HepG2 (cell line): ENCODE data around the gene TFDP2. TPM values are rescaled to one million over a fixed set of nuclear protein-coding genes. Genes with fewer than 3 reads are reported as not detected.

Source experiments
- ATAC-seq: fragments of 200-7000 bp; cut with Tn5 transposase; 3 replicates; pipeline ENCODE4 v1.9.1; 2020; ENCODE audit warnings: mild to moderate bottlenecking, moderate library complexity
- BruUV-seq: library from RNA; stranded (reverse); fragments of 400-500 nt; replicated peaks from 2 replicates; lab custom pipeline; 2021; lab: Mats Ljungman, UMichigan
- CTCF ChIA-PET: fragments of 300-600 bp; formaldehyde crosslinking; extraction: SDS; loops from one replicate; lab custom pipeline; 2021; ENCODE audit warnings: low total read pairs, inconsistent platforms, low intra/inter-chr PET ratio; lab: Yijun Ruan, JAX
- POLR2A ChIA-PET: fragments of 350-600 bp; sonication (Branson Sonifier 250); formaldehyde crosslinking; loops from one replicate; lab custom pipeline; 2020; ENCODE audit warnings: antibody characterized with exemption, inconsistent platforms; lab: Yijun Ruan, JAX
- DNase-seq: peaks from one replicate; pipeline ENCODE4 v3.0.0-alpha.2; 2015; ENCODE audit warnings: low spot score
- FAIRE-seq: peaks from 3 replicates; lab custom pipeline; 2011; peaks lifted over from hg19 to GRCh38; lab: Jason Lieb, UNC
- H2AFZ ChIP-seq: one replicate; pipeline ENCODE4 v1.6.1; 2011; ENCODE audit warnings: low read length, inconsistent platforms
- H3K27ac ChIP-seq: fragments of 300-600 bp; 3 replicates; pipeline ENCODE4 v1.8.0; 2011; ENCODE audit warnings: mixed run types, mild to moderate bottlenecking, mixed read lengths, low read length, inconsistent platforms; ENCODE audit not compliant: insufficient read depth; ENCODE audit errors: extremely low read length
- H3K27me3 ChIP-seq, 2 experiments: fragments of 200-600 bp in 1 of 2; 2 replicates in 1 of 2; 3 replicates in 1 of 2; pipeline versions ENCODE4 v1.6.0 to v1.8.0; 2011; ENCODE audit warnings: low read length in 2 of 2, mild to moderate bottlenecking in 2 of 2, moderate library complexity in 2 of 2, inconsistent platforms in 1 of 2; ENCODE audit not compliant: insufficient read depth in 2 of 2, control insufficient read depth in 1 of 2
- H3K36me3 ChIP-seq, 2 experiments: fragments of 200-600 bp in 1 of 2; replicated peaks in 1 of 2; 2 replicates in 1 of 2; 3 replicates in 1 of 2; pipeline versions ENCODE4 v1.5.1 to v1.8.0; 2011; ENCODE audit warnings: low read length in 2 of 2, inconsistent platforms in 1 of 2; ENCODE audit not compliant: insufficient read depth in 2 of 2, control insufficient read depth in 1 of 2
- H3K4me1 ChIP-seq: 2 replicates; pipeline ENCODE4 v1.5.1; 2012; ENCODE audit warnings: low read length, inconsistent platforms; ENCODE audit not compliant: insufficient read depth
- H3K4me2 ChIP-seq: 2 replicates; pipeline ENCODE4 v1.6.0; 2011; ENCODE audit warnings: low read depth, low read length, inconsistent platforms
- H3K4me3 ChIP-seq, 3 experiments: fragments of 200-600 bp in 1 of 3; sonication (generic), shearing (Covaris generic) in 1 of 3; replicated peaks in 1 of 3; 2 replicates each; pipeline ENCODE4 v1.5.1; 2011 to 2016; ENCODE audit warnings: low read length in 3 of 3, inconsistent platforms in 2 of 3, low read depth in 2 of 3, mild to moderate bottlenecking in 2 of 3, control low read depth in 1 of 3, mixed read lengths in 1 of 3; ENCODE audit not compliant: insufficient read depth in 1 of 3
- H3K79me2 ChIP-seq: one replicate; pipeline ENCODE4 v1.6.1; 2011; ENCODE audit warnings: low read length, inconsistent platforms; ENCODE audit not compliant: insufficient read depth
- H3K9ac ChIP-seq: 2 replicates; pipeline ENCODE4 v1.6.0; 2011; ENCODE audit warnings: mild to moderate bottlenecking, low read depth, low read length, inconsistent platforms; ENCODE audit not compliant: insufficient read depth
- H3K9me3 ChIP-seq: 2 replicates; pipeline ENCODE4 v1.5.1; 2012; ENCODE audit warnings: mild to moderate bottlenecking, low read length
- H4K20me1 ChIP-seq: 2 replicates; pipeline ENCODE4 v1.6.0; 2011; ENCODE audit warnings: inconsistent platforms, mild to moderate bottlenecking, low read length, moderate library complexity; ENCODE audit not compliant: insufficient read depth
- ARID4A ChIP-seq: sonication (generic); formaldehyde crosslinking; IDR thresholded peaks from 2 replicates; pipeline ENCODE4 v1.5.0; 2020; ENCODE audit warnings: mild to moderate bottlenecking, missing genetic modification reagents, borderline replicate concordance
- JARID2 ChIP-seq: sonication (generic); formaldehyde crosslinking; IDR thresholded peaks from 2 replicates; pipeline ENCODE4 v1.8.1; 2023; ENCODE audit warnings: missing genetic modification reagents, inconsistent platforms; ENCODE audit not compliant: insufficient replicate concordance
- POLR2G ChIP-seq: fragments of 200-400 bp; formaldehyde crosslinking; IDR thresholded peaks from 2 replicates; pipeline ENCODE4 v1.6.1; 2018; ENCODE audit warnings: mild to moderate bottlenecking, low read depth, low read length, moderate library complexity
- RELA ChIP-seq: sonication (generic); formaldehyde crosslinking; IDR thresholded peaks from 2 replicates; pipeline ENCODE4 v1.4.0; 2020; ENCODE audit warnings: missing genetic modification reagents
- RFX5 ChIP-seq: IDR thresholded peaks from 2 replicates; pipeline ENCODE4 v1.6.1; 2011; ENCODE audit warnings: low read depth, low read length, improper control_type of control experiment
- SMC3 ChIP-seq: IDR thresholded peaks from 2 replicates; pipeline ENCODE4 v1.6.1; 2011; ENCODE audit warnings: low read length, improper control_type of control experiment
- SMYD3 ChIP-seq: sonication (generic); formaldehyde crosslinking; IDR thresholded peaks from 2 replicates; pipeline ENCODE4 v1.8.1; 2023; ENCODE audit warnings: mild to moderate bottlenecking, missing genetic modification reagents
- SP1 ChIP-seq, 2 experiments: fragments of 450-650 bp in 1 of 2; sonication (generic) in 1 of 2; formaldehyde crosslinking in 1 of 2; IDR thresholded peaks; 2 replicates each; pipeline versions ENCODE4 v1.4.0 to v1.6.1; 2016 to 2020; ENCODE audit warnings: missing genetic modification reagents in 1 of 2
- TBL1XR1 ChIP-seq: fragments of 150-350 bp; IDR thresholded peaks from 2 replicates; pipeline ENCODE4 v1.6.1; 2014; ENCODE audit warnings: borderline replicate concordance, low read length; ENCODE audit not compliant: partially characterized antibody
- TRAFD1 ChIP-seq: sonication (generic); formaldehyde crosslinking; IDR thresholded peaks from 2 replicates; pipeline ENCODE4 v1.5.1; 2020; ENCODE audit warnings: missing genetic modification reagents, mild to moderate bottlenecking, borderline replicate concordance
- ZBTB7B ChIP-seq: sonication (generic); formaldehyde crosslinking; IDR thresholded peaks from 2 replicates; pipeline ENCODE4 v1.4.0; 2020; ENCODE audit warnings: missing genetic modification reagents
- ZFP1 ChIP-seq: IDR thresholded peaks from 2 replicates; pipeline ENCODE4 v1.6.1; 2016
- ZNF292 ChIP-seq: sonication (generic); formaldehyde crosslinking; IDR thresholded peaks from 2 replicates; pipeline ENCODE4 v1.8.1; 2022; ENCODE audit warnings: mild to moderate bottlenecking, low read depth, missing genetic modification reagents, borderline replicate concordance
- ZNF362 ChIP-seq: sonication (generic); formaldehyde crosslinking; IDR thresholded peaks from 2 replicates; pipeline ENCODE4 v1.4.0; 2020; ENCODE audit warnings: missing genetic modification reagents, mild to moderate bottlenecking, borderline replicate concordance
- ZNF468 ChIP-seq: sonication (generic); formaldehyde crosslinking; IDR thresholded peaks from 2 replicates; pipeline ENCODE4 v1.8.0; 2022; ENCODE audit warnings: mild to moderate bottlenecking, moderate library complexity, missing genetic modification reagents
- ZNF547 ChIP-seq: sonication (generic); formaldehyde crosslinking; IDR thresholded peaks from 2 replicates; pipeline ENCODE4 v1.5.1; 2020; ENCODE audit warnings: mild to moderate bottlenecking, missing genetic modification reagents
- ZSCAN22 ChIP-seq: sonication (generic); formaldehyde crosslinking; IDR thresholded peaks from 2 replicates; pipeline ENCODE4 v1.4.0; 2020; ENCODE audit warnings: mild to moderate bottlenecking, missing genetic modification reagents
- WGBS: methylation state at CpG from one replicate; pipeline ENCODE4 v1.1.6; 2017; ENCODE audit warnings: low lambda C conversion rate; 5-methylcytosine and 5-hydroxymethylcytosine counted together
- in situ Hi-C: cut with HindIII; loops from 2 replicates; pipeline ENCODE4 v1.10.0; 2017; ENCODE audit warnings: low pct_unique_long_range_greater_than_20kb; ENCODE audit not compliant: extremely low pct_ligation_motif_present
- intact Hi-C: fragments of 100-400 bp; cut with micrococcal nuclease; formaldehyde crosslinking; loops from one replicate; pipeline ENCODE4 v1.10.0; 2022; ENCODE audit not compliant: unreplicated experiment
- polyA plus RNA-seq, 8 experiments: library from polyadenylated mRNA; depleted of rRNA in 3 of 8; stranded (reverse) in 7 of 8; unstranded in 1 of 8; fragments of >200 nt; fragmentation: Illumina TruSeq in 4 of 8; extraction: Trizol in 4 of 8; gene quantifications; 2 replicates each; pipeline versions ENCODE4 v1.2.1 to v1.2.3, GENCODE V29; 2011 to 2016; ENCODE audit warnings: low read depth in 4 of 8, missing spikeins in 1 of 8, mixed read lengths in 1 of 8; ENCODE audit not compliant: insufficient read depth in 1 of 8
- total RNA-seq, 5 experiments: library from RNA; depleted of rRNA; stranded (reverse); fragments of >200 nt; fragmentation: Illumina TruSeq; extraction: Trizol; gene quantifications; 2 replicates each; pipeline ENCODE4 v1.2.3, GENCODE V29; 2016; ENCODE audit warnings: low read depth in 1 of 5

The TFDP2 gene
- total and polyA plus RNA-seq, 2 of the 13 experiments (the other 11 are each of a cell fraction or from before 2014, with no cell fraction given) = 17.9 to 37.4 TPM

- Histone ChIP-seq H3K27me3 (no peaks in the 10 kb centered on the region), H3K4me1 (no peaks in the 10 kb centered on the region), H3K36me3 (no peaks in the 10 kb centered on the region), H2AFZ (no peak overlapping the region), H4K20me1 (no peaks in the 10 kb centered on the region), H3K27ac (no peak overlapping the region), H3K9ac (no peak overlapping the region), H3K4me3 (no peak overlapping the region)
- 81% methylated on average over 3 of the region's 3 CpGs for WGBS
- ChIA-PET POLR2A (no interaction called here), CTCF (no interaction called here)
- ATAC-seq = no peak
- BruUV-seq = no TSS peak
- intact Hi-C loops = no loop called here
- FAIRE-seq = no peak
- DNase-seq = no peak
- in situ Hi-C loops = no loop called here
- TF ChIP-seq TBL1XR1 = no peak
- TF ChIP-seq POLR2G = no peak
- no peak for TF ChIP-seq ZFP1 (CRISPR knock-in tag)
- TF ChIP-seq ZSCAN22 (CRISPR knock-in tag) = no peak
- TF ChIP-seq ZBTB7B (CRISPR knock-in tag) = no peak
- no peak for TF ChIP-seq TRAFD1 (CRISPR knock-in tag)
- no peak for TF ChIP-seq RELA (CRISPR knock-in tag)
- no peak for TF ChIP-seq SMYD3 (CRISPR knock-in tag)
- no peak for TF ChIP-seq ZNF292 (CRISPR knock-in tag)
- no peak for TF ChIP-seq ZNF468 (CRISPR knock-in tag)
- TF ChIP-seq SP1 (IDR thresholded peaks at IDR 0.05) = no peak
- TF ChIP-seq SP1 (CRISPR knock-in tag; IDR thresholded peaks at IDR 0.05) = no peak
- TF ChIP-seq RFX5 = no peak
- TF ChIP-seq ZNF547 (CRISPR knock-in tag) = no peak
- TF ChIP-seq JARID2 (CRISPR knock-in tag) = no peak
- TF ChIP-seq SMC3 = no peak
- no peak for TF ChIP-seq ZNF362 (CRISPR knock-in tag)
- no peak for TF ChIP-seq ARID4A (CRISPR knock-in tag)
- TF ChIP-seq, all 625 proteins: peak for 0
- no peaks in the 10 kb centered on the region for H3K9me3 ChIP-seq
- H3K4me2 ChIP-seq = no peak overlapping the region
- H3K79me2 ChIP-seq = no peaks in the 10 kb centered on the region
Observed at GRCh38 chr3:142029052-142029642, 120.2 kb downstream of the TFDP2 start.
